OCI-LY3 (cell line): ENCODE measurements around the gene CEACAM8.

Experiments used
- EZH2phosphoT487 ChIP-seq: fragments of 200-600 bp; shearing (Covaris generic); IDR thresholded peaks from 2 replicates; pipeline ENCODE4 v1.6.1; 2018; ENCODE audit warnings: antibody characterized with exemption, mixed run types, low read depth
- TF ChIP-seq, protein P1 (sequence below): fragments of 200-600, 300-600 bp; sonication (generic); IDR thresholded peaks from 2 replicates; pipeline ENCODE4 v1.5.1; 2014; ENCODE audit warnings: antibody characterized with exemption, low read length, low read depth

DNA sequence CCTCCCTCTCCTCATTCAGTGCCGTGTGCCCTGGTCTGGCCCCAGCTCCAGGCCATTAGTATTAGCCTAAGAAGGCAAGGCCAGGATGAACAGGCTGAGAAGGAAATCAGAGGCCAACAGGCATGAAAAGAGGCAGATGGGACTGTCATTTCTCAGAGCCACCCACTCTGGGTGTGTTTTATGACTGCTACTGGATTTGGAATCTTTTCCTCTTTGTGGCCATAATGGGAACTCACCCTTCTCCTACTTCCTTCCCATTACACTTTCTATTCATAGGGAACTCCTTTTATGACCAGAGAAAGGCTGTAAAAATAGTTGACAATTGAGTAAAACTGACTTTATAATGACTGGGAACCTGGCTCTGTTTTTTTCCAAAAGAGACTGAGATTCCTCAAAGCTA lies 17.7 kb downstream of the CEACAM8 start:
- TF ChIP-seq, protein P1, sequence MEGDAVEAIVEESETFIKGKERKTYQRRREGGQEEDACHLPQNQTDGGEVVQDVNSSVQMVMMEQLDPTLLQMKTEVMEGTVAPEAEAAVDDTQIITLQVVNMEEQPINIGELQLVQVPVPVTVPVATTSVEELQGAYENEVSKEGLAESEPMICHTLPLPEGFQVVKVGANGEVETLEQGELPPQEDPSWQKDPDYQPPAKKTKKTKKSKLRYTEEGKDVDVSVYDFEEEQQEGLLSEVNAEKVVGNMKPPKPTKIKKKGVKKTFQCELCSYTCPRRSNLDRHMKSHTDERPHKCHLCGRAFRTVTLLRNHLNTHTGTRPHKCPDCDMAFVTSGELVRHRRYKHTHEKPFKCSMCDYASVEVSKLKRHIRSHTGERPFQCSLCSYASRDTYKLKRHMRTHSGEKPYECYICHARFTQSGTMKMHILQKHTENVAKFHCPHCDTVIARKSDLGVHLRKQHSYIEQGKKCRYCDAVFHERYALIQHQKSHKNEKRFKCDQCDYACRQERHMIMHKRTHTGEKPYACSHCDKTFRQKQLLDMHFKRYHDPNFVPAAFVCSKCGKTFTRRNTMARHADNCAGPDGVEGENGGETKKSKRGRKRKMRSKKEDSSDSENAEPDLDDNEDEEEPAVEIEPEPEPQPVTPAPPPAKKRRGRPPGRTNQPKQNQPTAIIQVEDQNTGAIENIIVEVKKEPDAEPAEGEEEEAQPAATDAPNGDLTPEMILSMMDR, result no peak
- TF ChIP-seq EZH2phosphoT487, result no peak
